Ovary (tissue), 9 donors: Measurements from ENCODE around the gene IL22. TPM values are rescaled to one million over a fixed set of nuclear protein-coding genes. Genes with fewer than 3 reads are reported as not detected.

Source experiments
- DNase-seq, 5 donors: peaks; one replicate each; pipeline ENCODE4 v3.0.0-alpha.2; 2019 to 2020
- H3K27ac ChIP-seq, 2 donors: fragments of 200-600 bp; one replicate each; pipeline versions ENCODE4 v1.5.1 to v1.8.0; 2019 to 2022
- H3K27me3 ChIP-seq: fragments of 200-600 bp; one replicate; pipeline ENCODE4 v1.8.0; 2022
- H3K36me3 ChIP-seq: fragments of 200-600 bp; sonication (generic); one replicate; pipeline ENCODE4 v1.5.1; 2019
- H3K4me1 ChIP-seq: one replicate; pipeline ENCODE4 v1.8.1; 2013; ENCODE audit warnings: mild to moderate bottlenecking, moderate library complexity; ENCODE audit not compliant: insufficient read depth
- H3K4me3 ChIP-seq: fragments of 200-600 bp; sonication (generic); one replicate; pipeline ENCODE4 v1.5.1; 2017
- H3K9me3 ChIP-seq, 2 donors: fragments of 200-600 bp in 1 of 2; sonication (generic) in 1 of 2; one replicate each; pipeline versions ENCODE4 v1.5.1 to v1.8.1; 2013 to 2019; ENCODE audit warnings: mild to moderate bottlenecking in 1 of 2, moderate library complexity in 1 of 2
- EP300 ChIP-seq: sonication (generic); formaldehyde crosslinking; IDR thresholded peaks from one replicate; pipeline ENCODE4 v1.6.1; 2017; ENCODE audit warnings: antibody characterized with exemption
- POLR2A ChIP-seq: fragments of 450-650 bp; IDR thresholded peaks from one replicate; pipeline ENCODE4 v1.6.1; 2017; ENCODE audit warnings: antibody characterized with exemption, mild to moderate bottlenecking, moderate library complexity
- WGBS, 3 donors: extraction: QIAGEN DNeasy Blood & Tissue Kit in 1 of 3; methylation state at CpG; one replicate each; pipeline versions ENCODE4 v1.1.5 to v1.1.7; 2013 to 2017; 5-methylcytosine and 5-hydroxymethylcytosine counted together
- intact Hi-C, 4 donors: fragments of 100-400 bp; cut with DNase I; formaldehyde crosslinking; loops; one replicate each; pipeline versions ENCODE4 v1.11.0 to v1.15.1; 2022 to 2023
- polyA plus RNA-seq, 2 donors: library from polyadenylated mRNA; stranded (reverse); fragments of 200-250 nt in 1 of 2; fragments of 350-450 nt in 1 of 2; fragmentation: Illumina TruSeq in 1 of 2; extraction: RNeasy Lipid Tissue Mini Kit (QIAGEN cat#74804) in 1 of 2; gene quantifications; one replicate each; pipeline ENCODE4 v1.2.3, GENCODE V29; 2013 to 2014
- total RNA-seq, 7 donors: library from RNA; depleted of rRNA in 2 of 7; stranded (reverse); fragments of >200 nt in 2 of 7; fragmentation: NEBNext Ultra II Directional in 3 of 7; extraction: Animal tissue kit (Norgen Biotek cat#: 25700) in 3 of 7; gene quantifications; one replicate each; pipeline versions ENCODE4 v1.1.0 to v1.2.4, GENCODE V29; 2016 to 2023
- TF ChIP-seq, protein P1 (sequence below), 3 donors: fragments of 450-650 bp in 2 of 3; fragments of 200-600 bp in 1 of 3; IDR thresholded peaks; one replicate each; pipeline versions ENCODE4 v1.5.1 to v1.8.0; 2016 to 2022; ENCODE audit warnings: antibody characterized with exemption in 3 of 3, mild to moderate bottlenecking in 1 of 3
- donor health status: DM: no; HTN: no; CAD: no; lungs with moderate emphysema.
- donor health status: DM: no; HTN: no; CAD: no.
- donor health status: Bipolar disorder and iron deficiency.
- donor health status: DM: yes; HTN: yes; CAD: no.
- donor health status: DM: no; HTN: no; CAD: no.
- donor health status: DM: yes; HTN: yes; CAD: no.

The IL22 gene
- total and polyA plus RNA-seq, 9 donors: not detected

DNA sequence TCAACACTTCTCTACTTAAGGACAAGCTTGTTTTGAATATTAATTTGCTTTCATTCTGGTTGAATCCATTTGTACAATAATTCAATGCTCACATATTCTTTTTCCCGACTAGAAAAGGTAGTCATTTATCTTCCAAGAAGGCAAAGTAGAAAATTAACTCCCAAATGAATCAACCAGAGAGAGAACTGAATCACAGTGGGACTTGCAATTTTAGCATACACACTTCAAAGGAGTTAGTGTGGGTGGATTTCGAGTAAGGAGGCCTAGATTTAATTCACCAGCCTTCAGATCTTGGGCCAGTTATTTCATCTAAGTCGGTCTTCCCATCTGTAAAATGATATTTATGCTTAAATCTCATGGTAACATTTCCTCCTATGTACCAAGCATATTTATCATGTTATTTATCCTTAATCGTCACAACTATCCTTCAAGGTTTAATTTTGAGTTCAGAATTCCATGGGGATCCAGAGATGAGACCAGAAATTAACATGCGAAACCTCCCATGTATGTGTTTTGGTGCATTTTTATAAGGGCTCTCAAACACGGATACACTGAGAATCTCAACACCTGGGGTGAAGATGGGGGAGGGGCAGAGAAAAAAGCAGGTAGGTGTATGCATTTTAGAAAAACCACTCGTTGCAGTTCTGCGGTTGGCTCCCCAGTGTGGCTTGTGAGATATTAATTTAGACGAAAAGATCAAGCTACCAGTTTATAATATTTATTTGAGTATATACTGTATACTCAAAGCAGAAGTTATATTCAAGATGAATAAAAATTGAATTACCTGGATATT lies 38.9 kb upstream of the IL22 start:
- Histone ChIP-seq H3K27ac (no peak overlapping the region), H3K27me3 (no peaks in the 10 kb centered on the region), H3K4me1 (no peaks in the 10 kb centered on the region), H3K9me3 (no peaks in the 10 kb centered on the region), H3K4me3 (no peak overlapping the region), H3K36me3 (no peaks in the 10 kb centered on the region)
- WGBS, 3 donors: 66 to 76% (median 75%) methylated on average over 9 of the region's 9 CpGs
- intact Hi-C loops: no loop called here
- DNase-seq: no peak
- TF ChIP-seq POLR2A: no peak
- no peak for TF ChIP-seq EP300

DNA sequence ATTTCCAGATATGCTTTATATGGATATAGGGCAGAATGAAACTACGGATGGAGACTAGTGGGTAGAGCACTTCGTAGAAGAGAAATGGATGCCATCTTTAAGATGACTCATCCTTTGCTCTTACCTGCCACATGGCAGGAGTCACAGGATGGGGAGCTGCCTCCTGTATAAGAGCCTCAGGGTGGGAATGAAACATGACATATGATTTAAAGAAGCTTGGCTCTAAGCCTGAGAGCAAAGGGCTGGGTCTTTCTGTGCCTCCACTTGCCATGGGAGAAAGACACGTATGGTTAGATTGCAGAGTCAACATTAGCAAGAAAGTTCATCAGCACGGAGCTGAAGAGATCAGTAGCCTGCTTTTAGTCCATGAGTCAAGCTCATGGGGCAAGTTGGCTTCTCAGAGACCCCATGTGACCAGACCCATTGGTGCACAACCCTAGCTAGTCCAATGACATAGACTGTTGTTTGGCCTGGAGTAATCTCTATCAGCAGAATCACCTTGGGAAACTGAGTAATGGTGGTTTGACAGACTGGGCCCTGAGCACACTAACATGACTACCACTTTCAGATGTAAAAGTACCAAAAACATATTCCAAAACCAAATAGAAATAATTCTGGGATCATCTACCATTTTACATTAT lies 38.1 kb upstream of the IL22 start:
- Histone ChIP-seq H3K4me1 (no peaks in the 10 kb centered on the region), H3K27ac (no peak overlapping the region), H3K4me3 (no peak overlapping the region), H3K36me3 (no peaks in the 10 kb centered on the region), H3K27me3 (no peaks in the 10 kb centered on the region), H3K9me3 (no peaks in the 10 kb centered on the region)
- TF ChIP-seq POLR2A (no peak), EP300 (no peak)
- TF ChIP-seq, protein P1, sequence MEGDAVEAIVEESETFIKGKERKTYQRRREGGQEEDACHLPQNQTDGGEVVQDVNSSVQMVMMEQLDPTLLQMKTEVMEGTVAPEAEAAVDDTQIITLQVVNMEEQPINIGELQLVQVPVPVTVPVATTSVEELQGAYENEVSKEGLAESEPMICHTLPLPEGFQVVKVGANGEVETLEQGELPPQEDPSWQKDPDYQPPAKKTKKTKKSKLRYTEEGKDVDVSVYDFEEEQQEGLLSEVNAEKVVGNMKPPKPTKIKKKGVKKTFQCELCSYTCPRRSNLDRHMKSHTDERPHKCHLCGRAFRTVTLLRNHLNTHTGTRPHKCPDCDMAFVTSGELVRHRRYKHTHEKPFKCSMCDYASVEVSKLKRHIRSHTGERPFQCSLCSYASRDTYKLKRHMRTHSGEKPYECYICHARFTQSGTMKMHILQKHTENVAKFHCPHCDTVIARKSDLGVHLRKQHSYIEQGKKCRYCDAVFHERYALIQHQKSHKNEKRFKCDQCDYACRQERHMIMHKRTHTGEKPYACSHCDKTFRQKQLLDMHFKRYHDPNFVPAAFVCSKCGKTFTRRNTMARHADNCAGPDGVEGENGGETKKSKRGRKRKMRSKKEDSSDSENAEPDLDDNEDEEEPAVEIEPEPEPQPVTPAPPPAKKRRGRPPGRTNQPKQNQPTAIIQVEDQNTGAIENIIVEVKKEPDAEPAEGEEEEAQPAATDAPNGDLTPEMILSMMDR (IDR thresholded peaks at IDR 0.05): no peak
- DNase-seq: no peak
- 90 to 94% (median 91%) methylated on average over 4 of the region's 4 CpGs for WGBS, 3 donors
- intact Hi-C loops: no loop called here

- no peaks in the 10 kb centered on the region for H3K27me3 ChIP-seq
- 83 to 88% (median 84%) methylated on average over 6 of the region's 6 CpGs for WGBS, 3 donors
- intact Hi-C loops: no loop called here
These were observed 36.7 kb upstream of the IL22 start for GRCh38 chr12:68290126-68290525.

DNA sequence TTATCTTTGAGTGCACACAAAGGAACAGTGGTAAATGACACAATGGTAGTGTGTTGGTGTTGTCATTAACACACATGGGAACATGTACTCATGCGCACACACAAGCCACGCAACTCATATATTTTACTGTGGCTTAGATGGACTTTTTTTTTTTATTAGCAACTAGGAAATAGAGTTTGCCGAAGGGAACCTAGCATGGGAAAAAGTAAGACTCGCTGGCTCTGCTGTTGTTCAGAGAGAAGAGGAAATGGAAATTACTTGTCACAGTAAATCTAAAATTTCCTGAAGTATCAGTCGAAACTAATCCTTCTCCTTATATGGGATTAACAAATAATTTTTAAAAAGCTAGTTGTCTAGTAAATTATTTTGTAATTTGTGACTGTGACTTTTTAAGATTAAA lies 33.7 kb upstream of the IL22 start:
- intact Hi-C loops: no loop called here
- Histone ChIP-seq H3K4me1 (no peaks in the 10 kb centered on the region), H3K4me3 (no peak overlapping the region), H3K9me3 (no peaks in the 10 kb centered on the region), H3K36me3 (no peaks in the 10 kb centered on the region), H3K27ac (no peak overlapping the region), H3K27me3 (no peaks in the 10 kb centered on the region)
- 73 to 80% (median 78%) methylated on average over 5 of the region's 5 CpGs for WGBS, 3 donors
- DNase-seq: no peak
- TF ChIP-seq POLR2A (no peak), EP300 (no peak)

More at GRCh38 chr12:68290126-68290525, 36.7 kb upstream of the IL22 start:
- Histone ChIP-seq H3K4me3 (no peak overlapping the region), H3K36me3 (no peaks in the 10 kb centered on the region), H3K9me3 (no peaks in the 10 kb centered on the region), H3K4me1 (no peaks in the 10 kb centered on the region), H3K27ac (no peak overlapping the region)
- DNase-seq: no peak
- TF ChIP-seq EP300 (no peak), POLR2A (no peak)

- H3K36me3 ChIP-seq: no peaks in the 10 kb centered on the region
- 80 to 83% (median 82%) methylated on average over 4 of the region's 4 CpGs for WGBS, 3 donors
These were observed 33.0 kb upstream of the IL22 start for GRCh38 chr12:68286396-68286795.

DNA sequence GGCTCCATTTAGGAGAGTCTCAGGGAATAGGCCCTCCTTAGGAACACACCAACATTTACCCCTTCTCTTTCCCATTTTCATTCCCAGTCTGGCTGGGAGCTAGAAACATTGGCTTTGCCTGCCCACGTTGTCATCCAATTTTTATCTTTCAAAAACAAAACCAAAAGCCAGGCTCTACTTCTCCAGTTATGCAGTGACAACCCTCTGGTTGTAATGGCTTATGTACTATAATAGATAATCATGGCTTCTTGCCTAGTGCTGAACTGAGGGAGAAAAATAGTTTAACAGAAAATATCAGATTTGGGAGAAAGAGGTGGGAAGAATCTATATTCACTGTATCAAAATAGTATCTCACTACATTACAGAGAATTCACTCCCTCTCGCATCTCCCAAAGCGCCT lies 32.1 kb upstream of the IL22 start:
- Histone ChIP-seq H3K27me3 (no peaks in the 10 kb centered on the region), H3K4me1 (no peaks in the 10 kb centered on the region), H3K36me3 (no peaks in the 10 kb centered on the region), H3K27ac (no peak overlapping the region), H3K9me3 (no peaks in the 10 kb centered on the region), H3K4me3 (no peak overlapping the region)
- TF ChIP-seq, protein P1 (IDR thresholded peaks at IDR 0.05): no peak
- TF ChIP-seq EP300 (no peak), POLR2A (no peak)
- intact Hi-C loops: no loop called here
- no peak for DNase-seq
- WGBS, 3 donors: 67 to 73% (median 69%) methylated on average over 3 of the region's 3 CpGs

More at GRCh38 chr12:68286396-68286795, 33.0 kb upstream of the IL22 start:
- intact Hi-C loops: no loop called here
- H3K4me3 ChIP-seq: no peak overlapping the region
- TF ChIP-seq EP300: no peak
- no peaks in the 10 kb centered on the region for H3K4me1 ChIP-seq
- DNase-seq: no peak
- no peaks in the 10 kb centered on the region for H3K27me3 ChIP-seq
- H3K9me3 ChIP-seq: no peaks in the 10 kb centered on the region
- no peak overlapping the region for H3K27ac ChIP-seq
